Fibroblast of upper back skin (primary cell): ENCODE results near the gene ASPHD2.
"Not testable (repeated sequence)": the region's sequence is repeated elsewhere in the genome, so short reads cannot be mapped to it uniquely, and the experiment has no call there.

ENCODE experiments used
- DNase-seq: peaks from one replicate; pipeline ENCODE4 v3.0.0-alpha.2; 2013

ASPHD2 gene

GRCh38 chr22:26428515-26429457 is at the start of gene ASPHD2:
Gene ASPHD2, plus strand, starts transcription at chr22:26429260. Its CDS starts 4,356 bp downstream, at chr22:26433616.
- peak; percentile 64 for DNase-seq

GRCh38 chr22:26380072-26380830 is 48.8 kb upstream of the ASPHD2 start:
- DNase-seq, result no peak

- DNase-seq, result no peak
Measured at GRCh38 chr22:26382782-26383181, 46.3 kb upstream of the ASPHD2 start.

- no peak for DNase-seq
Measured at GRCh38 chr22:26383968-26384556, 45.0 kb upstream of the ASPHD2 start.

GRCh38 chr22:26385164-26385563 is 43.9 kb upstream of the ASPHD2 start:
- no peak for DNase-seq

- no peak for DNase-seq
Measured at GRCh38 chr22:26389125-26389524, 39.9 kb upstream of the ASPHD2 start.

- DNase-seq, result no peak
Measured at GRCh38 chr22:26391091-26391490, 38.0 kb upstream of the ASPHD2 start.

- DNase-seq, result no peak
Measured at GRCh38 chr22:26391623-26392022, 37.4 kb upstream of the ASPHD2 start.

- DNase-seq, result no peak
Measured at GRCh38 chr22:26393929-26394328, 35.1 kb upstream of the ASPHD2 start.

- no peak for DNase-seq
Measured at GRCh38 chr22:26394777-26395176, 34.3 kb upstream of the ASPHD2 start.

GRCh38 chr22:26395926-26396325 is 33.1 kb upstream of the ASPHD2 start:
- no peak for DNase-seq

- DNase-seq, result peak; percentile 70
Measured at GRCh38 chr22:26398741-26399153, 30.3 kb upstream of the ASPHD2 start.

GRCh38 chr22:26399289-26399688 is 29.8 kb upstream of the ASPHD2 start:
- no peak for DNase-seq

- no peak for DNase-seq
Measured at GRCh38 chr22:26401726-26402125, 27.3 kb upstream of the ASPHD2 start.

- no peak for DNase-seq
Measured at GRCh38 chr22:26404851-26405421, 24.1 kb upstream of the ASPHD2 start.

GRCh38 chr22:26406118-26406517 is 22.9 kb upstream of the ASPHD2 start:
- DNase-seq, result peak; percentile 58

GRCh38 chr22:26408562-26409220 is 20.4 kb upstream of the ASPHD2 start:
- not testable (repeated sequence) for DNase-seq

- no peak for DNase-seq
Measured at GRCh38 chr22:26409719-26410335, 19.2 kb upstream of the ASPHD2 start.

GRCh38 chr22:26410386-26410785 is 18.7 kb upstream of the ASPHD2 start:
- DNase-seq, result no peak

GRCh38 chr22:26414347-26414746 is 14.7 kb upstream of the ASPHD2 start:
- DNase-seq, result no peak

- no peak for DNase-seq
Measured at GRCh38 chr22:26416256-26416655, 12.8 kb upstream of the ASPHD2 start.

- peak; percentile 95 for DNase-seq
Measured at GRCh38 chr22:26416670-26417276, 12.3 kb upstream of the ASPHD2 start.
